Measurements from ENCODE around the gene SLC27A5.

GRCh38 chr19:58510084-58510862 lies 1.5 kb downstream of the SLC27A5 start:
- TF ChIP-seq CTCF (conservative IDR thresholded peaks at IDR 0.05; ENCODE audit: low read depth, low read length) (no peak), EZH2 (IDR thresholded peaks at IDR 0.05; ENCODE audit: borderline replicate concordance, low read depth, low read length, poor library complexity, severe bottlenecking) (no peak)

Measured in A673 (cell line).